ENCODE results near the gene DLG2.
"Not testable (repeated sequence)": the region's sequence is repeated elsewhere in the genome, so short reads cannot be mapped to it uniquely, and the experiment has no call there.

DLG2 gene

GRCh38 chr11:84788220-84788619, 838.9 kb downstream of the DLG2 start:
- Histone ChIP-seq H3K9me2 (ENCODE audit: low read depth, low read length) (no peaks in the 10 kb centered on the region), H3K4me3 (ENCODE audit: low read depth, low read length, poor library complexity, severe bottlenecking) (no peak overlapping the region), H4K20me1 (ENCODE audit: insufficient read depth, low read length) (no peaks in the 10 kb centered on the region), H3K36me3 (ENCODE audit: insufficient read depth, low read length) (no peaks in the 10 kb centered on the region), H3K79me2 (ENCODE audit: insufficient read depth, low read length) (no peaks in the 10 kb centered on the region), H3K4me1 (ENCODE audit: insufficient read depth, low read length, severe bottlenecking) (no peaks in the 10 kb centered on the region), H3K9me3 (ENCODE audit: low read length) (no peaks in the 10 kb centered on the region), H3K27ac (ENCODE audit: low read depth, low read length, poor library complexity, severe bottlenecking) (no peak overlapping the region), H3K9ac (ENCODE audit: low read length) (no peak overlapping the region), H3K27me3 (ENCODE audit: insufficient read depth, low read length) (no peaks in the 10 kb centered on the region), H3K4me2 (ENCODE audit: low read length) (no peak overlapping the region), H3F3A (ENCODE audit: insufficient read depth, low read length) (no peaks in the 10 kb centered on the region), H2AFZ (ENCODE audit: low read length) (no peak overlapping the region)
- no peak for TF ChIP-seq EZH2 (IDR thresholded peaks at IDR 0.05; ENCODE audit: borderline replicate concordance, low read length)
- TF ChIP-seq CTCF (IDR thresholded peaks at IDR 0.05; ENCODE audit: low read length), result no peak

GRCh38 chr11:84784158-84784557, 843.0 kb downstream of the DLG2 start:
- not testable (repeated sequence) for H3K9me3 ChIP-seq (ENCODE audit: low read length); H3K4me2 ChIP-seq (ENCODE audit: low read length); H3K27ac ChIP-seq (ENCODE audit: low read depth, low read length, poor library complexity, severe bottlenecking); H4K20me1 ChIP-seq (ENCODE audit: insufficient read depth, low read length); H3K4me1 ChIP-seq (ENCODE audit: insufficient read depth, low read length, severe bottlenecking); H2AFZ ChIP-seq (ENCODE audit: low read length); H3K4me3 ChIP-seq (ENCODE audit: low read depth, low read length, poor library complexity, severe bottlenecking); H3K9ac ChIP-seq (ENCODE audit: low read length); H3K9me2 ChIP-seq (ENCODE audit: low read depth, low read length); H3F3A ChIP-seq (ENCODE audit: insufficient read depth, low read length); H3K36me3 ChIP-seq (ENCODE audit: insufficient read depth, low read length); H3K27me3 ChIP-seq (ENCODE audit: insufficient read depth, low read length); H3K79me2 ChIP-seq (ENCODE audit: insufficient read depth, low read length)

- Histone ChIP-seq H3K27me3 (ENCODE audit: insufficient read depth, low read length) (no peaks in the 10 kb centered on the region), H3K36me3 (ENCODE audit: insufficient read depth, low read length) (no peaks in the 10 kb centered on the region), H2AFZ (ENCODE audit: low read length) (no peak overlapping the region), H3K4me2 (ENCODE audit: low read length) (no peak overlapping the region), H3K79me2 (ENCODE audit: insufficient read depth, low read length) (no peaks in the 10 kb centered on the region), H3K4me1 (ENCODE audit: insufficient read depth, low read length, severe bottlenecking) (no peaks in the 10 kb centered on the region), H3K9ac (ENCODE audit: low read length) (no peak overlapping the region), H4K20me1 (ENCODE audit: insufficient read depth, low read length) (0 out of 2 replicates have a peak, but pooled peaks cover 2% of the 10 kb centered on the region), H3K27ac (ENCODE audit: low read depth, low read length, poor library complexity, severe bottlenecking) (no peak overlapping the region), H3K9me2 (ENCODE audit: low read depth, low read length) (no peaks in the 10 kb centered on the region), H3F3A (ENCODE audit: insufficient read depth, low read length) (no peaks in the 10 kb centered on the region), H3K9me3 (ENCODE audit: low read length) (no peaks in the 10 kb centered on the region), H3K4me3 (ENCODE audit: low read depth, low read length, poor library complexity, severe bottlenecking) (no peak overlapping the region)
- TF ChIP-seq EZH2 (IDR thresholded peaks at IDR 0.05; ENCODE audit: borderline replicate concordance, low read length) (no peak), CTCF (IDR thresholded peaks at IDR 0.05; ENCODE audit: low read length) (peak; percentile 50; the same call in 1 of the 2 replicates)
Measured at GRCh38 chr11:84780689-84781293, 846.4 kb downstream of the DLG2 start.

- Histone ChIP-seq H3K4me1 (ENCODE audit: insufficient read depth, low read length, severe bottlenecking) (no peaks in the 10 kb centered on the region), H3K4me2 (ENCODE audit: low read length) (no peak overlapping the region), H2AFZ (ENCODE audit: low read length) (no peak overlapping the region)
Measured at GRCh38 chr11:84775503-84775902, 851.6 kb downstream of the DLG2 start.

More at GRCh38 chr11:84775503-84775902, 851.6 kb downstream of the DLG2 start:
- H3K9me3 ChIP-seq (ENCODE audit: low read length), result no peaks in the 10 kb centered on the region; the same call in 1 of the 2 replicates
- H3K79me2 ChIP-seq (ENCODE audit: insufficient read depth, low read length), result no peaks in the 10 kb centered on the region
- no peaks in the 10 kb centered on the region for H3K9me2 ChIP-seq (ENCODE audit: low read depth, low read length)
- no peak overlapping the region for H3K27ac ChIP-seq (ENCODE audit: low read depth, low read length, poor library complexity, severe bottlenecking)
- no peak overlapping the region for H3K9ac ChIP-seq (ENCODE audit: low read length)
- no peaks in the 10 kb centered on the region for H3K27me3 ChIP-seq (ENCODE audit: insufficient read depth, low read length)
- 0 out of 2 replicates have a peak, but pooled peaks cover 2% of the 10 kb centered on the region for H4K20me1 ChIP-seq (ENCODE audit: insufficient read depth, low read length)
- no peaks in the 10 kb centered on the region for H3K36me3 ChIP-seq (ENCODE audit: insufficient read depth, low read length)
- no peaks in the 10 kb centered on the region for H3F3A ChIP-seq (ENCODE audit: insufficient read depth, low read length)
- TF ChIP-seq EZH2 (IDR thresholded peaks at IDR 0.05; ENCODE audit: borderline replicate concordance, low read length) (no peak), CTCF (IDR thresholded peaks at IDR 0.05; ENCODE audit: low read length) (no peak)
- no peak overlapping the region for H3K4me3 ChIP-seq (ENCODE audit: low read depth, low read length, poor library complexity, severe bottlenecking)

All from OCI-LY1 (cell line).